Endothelial cell (in vitro differentiated cells): ENCODE measurements around the gene RIMBP3C. TPM values are rescaled to one million over a fixed set of nuclear protein-coding genes. Genes with fewer than 3 reads are reported as not detected.
"Not testable (repeated sequence)": the region's sequence is repeated elsewhere in the genome, so short reads cannot be mapped to it uniquely, and the experiment has no call there.

Experiments
- DNase-seq: peaks from one replicate; pipeline ENCODE4 v3.0.0; 2021; ENCODE audit warnings: low spot score
- H3K27ac Mint-ChIP-seq: one replicate; pipeline ENCODE4 v1.8.0; 2021; ENCODE audit warnings: mixed read lengths, inconsistent platforms; ENCODE audit not compliant: unreplicated experiment
- H3K27me3 Mint-ChIP-seq: one replicate; pipeline ENCODE4 v1.8.0; 2021; ENCODE audit warnings: mild to moderate bottlenecking, moderate library complexity, mixed read lengths, inconsistent platforms; ENCODE audit not compliant: unreplicated experiment
- H3K36me3 Mint-ChIP-seq: one replicate; pipeline ENCODE4 v1.8.0; 2021; ENCODE audit warnings: mild to moderate bottlenecking, low read depth, mixed read lengths, inconsistent platforms; ENCODE audit not compliant: unreplicated experiment
- H3K4me1 Mint-ChIP-seq: one replicate; pipeline ENCODE4 v1.8.0; 2021; ENCODE audit warnings: mild to moderate bottlenecking, mixed read lengths, inconsistent platforms; ENCODE audit not compliant: unreplicated experiment
- H3K4me3 Mint-ChIP-seq: one replicate; pipeline ENCODE4 v1.8.0; 2021; ENCODE audit warnings: mild to moderate bottlenecking, mixed read lengths, inconsistent platforms; ENCODE audit not compliant: unreplicated experiment
- H3K9me3 Mint-ChIP-seq: one replicate; pipeline ENCODE4 v1.8.0; 2021; ENCODE audit warnings: mixed read lengths, inconsistent platforms; ENCODE audit not compliant: unreplicated experiment
- CTCF ChIP-seq: fragments of 200-600 bp; sonication (generic); IDR thresholded peaks from one replicate; pipeline ENCODE4 v1.5.0; 2021; ENCODE audit warnings: antibody characterized with exemption; ENCODE audit not compliant: unreplicated experiment
- total RNA-seq: library from RNA; stranded (reverse); fragmentation: NEBNext Ultra II Directional; extraction: Animal tissue kit (Norgen Biotek cat#: 25700); gene quantifications from one replicate; pipeline ENCODE4 v1.2.1, GENCODE V29; 2021; ENCODE audit not compliant: unreplicated experiment

Gene RIMBP3C
- total RNA-seq, 1 donor from 2014 or later = 0.18 TPM

- TF ChIP-seq CTCF = no peak
- Mint-ChIP-seq H3K36me3 (peaks cover 17% of the 10 kb centered on the region), H3K9me3 (no peaks in the 10 kb centered on the region), H3K4me3 (peak overlapping the region; percentile 4), H3K27ac (peak overlapping the region; percentile 12), H3K4me1 (peaks cover 32% of the 10 kb centered on the region), H3K27me3 (peaks cover 6% of the 10 kb centered on the region)
- DNase-seq = no peak
These were observed 36.7 kb upstream of the RIMBP3C start for GRCh38 chr22:21587803-21588611.

- no peak overlapping the region for H3K4me3 Mint-ChIP-seq
- DNase-seq = no peak
- TF ChIP-seq CTCF = no peak
- no peaks in the 10 kb centered on the region for H3K9me3 Mint-ChIP-seq
- H3K27me3 Mint-ChIP-seq = peaks cover 1% of the 10 kb centered on the region
- H3K27ac Mint-ChIP-seq = no peak overlapping the region
- peaks cover 16% of the 10 kb centered on the region for H3K36me3 Mint-ChIP-seq
- H3K4me1 Mint-ChIP-seq = peaks cover 12% of the 10 kb centered on the region
These were observed 34.1 kb upstream of the RIMBP3C start for GRCh38 chr22:21585389-21585788.

- TF ChIP-seq CTCF = no peak
These were observed 31.8 kb upstream of the RIMBP3C start for GRCh38 chr22:21582801-21583740.

GRCh38 chr22:21581009-21581713 lies 29.9 kb upstream of the RIMBP3C start:
- not testable (repeated sequence) for DNase-seq, H3K27ac Mint-ChIP-seq, H3K4me3 Mint-ChIP-seq, H3K9me3 Mint-ChIP-seq, H3K27me3 Mint-ChIP-seq
- peaks cover 16% of the 10 kb centered on the region for H3K4me1 Mint-ChIP-seq
- peaks cover 11% of the 10 kb centered on the region for H3K36me3 Mint-ChIP-seq

More at GRCh38 chr22:21582801-21583740, 31.8 kb upstream of the RIMBP3C start:
- H3K4me1 Mint-ChIP-seq = peaks cover 18% of the 10 kb centered on the region
- no peak overlapping the region for H3K4me3 Mint-ChIP-seq
- H3K27me3 Mint-ChIP-seq = peaks cover 1% of the 10 kb centered on the region
- peaks cover 15% of the 10 kb centered on the region for H3K36me3 Mint-ChIP-seq
- no peak overlapping the region for H3K27ac Mint-ChIP-seq
- no peak for DNase-seq
- no peaks in the 10 kb centered on the region for H3K9me3 Mint-ChIP-seq

- not testable (repeated sequence) for DNase-seq, H3K4me3 Mint-ChIP-seq, H3K9me3 Mint-ChIP-seq, H3K27me3 Mint-ChIP-seq, H3K27ac Mint-ChIP-seq
- H3K36me3 Mint-ChIP-seq = peaks cover 11% of the 10 kb centered on the region
- peaks cover 16% of the 10 kb centered on the region for H3K4me1 Mint-ChIP-seq
These were observed 29.4 kb upstream of the RIMBP3C start for GRCh38 chr22:21580623-21581007.
